Right lobe of liver (tissue), 4 donors: Measurements from ENCODE around the gene STK24.

ENCODE experiments used
- CTCF ChIP-seq, 4 donors: fragments of 200-600 bp in 3 of 4; fragments of 450-650 bp in 1 of 4; IDR thresholded peaks; one replicate each; pipeline versions ENCODE4 v1.5.1 to v1.8.0; 2016 to 2022; ENCODE audit warnings: antibody characterized with exemption in 4 of 4, mild to moderate bottlenecking in 2 of 4
- POLR2A ChIP-seq: fragments of 450-650 bp; IDR thresholded peaks from one replicate; pipeline ENCODE4 v1.6.1; 2017; ENCODE audit warnings: antibody characterized with exemption, mild to moderate bottlenecking
- donor health status: DM: no; HTN: no; CAD: no.
- donor health status: DM: no; HTN: no; CAD: no.
- donor health status: DM: no; HTN: yes; CAD: no.

- TF ChIP-seq CTCF (IDR thresholded peaks at IDR 0.05) (no peak), POLR2A (no peak)
Observed at GRCh38 chr13:98454389-98454881, 122.5 kb downstream of the STK24 start.
